ENCODE results near the gene RAB40B. TPM values are rescaled to one million over a fixed set of nuclear protein-coding genes. Genes with fewer than 3 reads are reported as not detected.

The RAB40B gene
- total RNA-seq, 3 donors from 2014 or later (not counting 1 experiment from before 2014, with no cell fraction given) = 3.7 to 7.3 (median 4.0) TPM

DNA sequence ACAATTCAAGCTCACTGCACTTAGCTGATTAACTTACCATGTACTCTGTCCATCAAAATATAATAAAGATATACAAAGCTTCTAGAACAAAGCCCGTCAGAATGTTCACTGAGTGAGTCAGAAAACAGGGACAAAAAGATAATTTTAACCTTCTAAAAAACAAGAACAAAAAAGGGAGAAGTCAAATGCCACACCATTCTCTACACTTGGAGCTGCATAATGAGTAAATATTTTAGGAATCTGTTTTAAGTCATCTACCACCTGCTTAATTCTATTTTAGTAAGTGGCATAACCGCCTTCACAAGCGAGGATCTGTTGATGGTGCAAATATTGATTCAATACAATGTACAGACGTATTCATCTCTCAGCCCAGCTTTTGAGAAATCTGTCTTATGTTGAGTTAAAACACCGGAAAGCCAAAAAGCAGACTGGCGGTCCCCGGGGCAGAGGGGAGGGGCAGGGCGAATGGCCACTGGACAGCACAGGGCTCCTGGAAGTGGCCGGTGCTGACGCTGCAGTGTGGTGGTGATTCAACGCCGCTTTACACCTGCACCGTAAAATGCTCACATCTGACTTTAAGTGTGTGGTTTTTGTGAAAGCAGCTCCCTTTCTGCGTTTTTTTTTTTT lies 20.1 kb downstream of the RAB40B start:
- ATAC-seq (peak in 2 of 3 donors; percentile 18 to 30), DNase-seq (no peak)
- H3K4me1 Mint-ChIP-seq = no peaks in the 10 kb centered on the region
- TF ChIP-seq, protein P1, sequence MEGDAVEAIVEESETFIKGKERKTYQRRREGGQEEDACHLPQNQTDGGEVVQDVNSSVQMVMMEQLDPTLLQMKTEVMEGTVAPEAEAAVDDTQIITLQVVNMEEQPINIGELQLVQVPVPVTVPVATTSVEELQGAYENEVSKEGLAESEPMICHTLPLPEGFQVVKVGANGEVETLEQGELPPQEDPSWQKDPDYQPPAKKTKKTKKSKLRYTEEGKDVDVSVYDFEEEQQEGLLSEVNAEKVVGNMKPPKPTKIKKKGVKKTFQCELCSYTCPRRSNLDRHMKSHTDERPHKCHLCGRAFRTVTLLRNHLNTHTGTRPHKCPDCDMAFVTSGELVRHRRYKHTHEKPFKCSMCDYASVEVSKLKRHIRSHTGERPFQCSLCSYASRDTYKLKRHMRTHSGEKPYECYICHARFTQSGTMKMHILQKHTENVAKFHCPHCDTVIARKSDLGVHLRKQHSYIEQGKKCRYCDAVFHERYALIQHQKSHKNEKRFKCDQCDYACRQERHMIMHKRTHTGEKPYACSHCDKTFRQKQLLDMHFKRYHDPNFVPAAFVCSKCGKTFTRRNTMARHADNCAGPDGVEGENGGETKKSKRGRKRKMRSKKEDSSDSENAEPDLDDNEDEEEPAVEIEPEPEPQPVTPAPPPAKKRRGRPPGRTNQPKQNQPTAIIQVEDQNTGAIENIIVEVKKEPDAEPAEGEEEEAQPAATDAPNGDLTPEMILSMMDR (IDR thresholded peaks at IDR 0.05) = no peak
- no peak overlapping the region for H3K27ac Mint-ChIP-seq
- H3K9me3 Mint-ChIP-seq = peaks cover 0 to 5% of the 10 kb centered on the region in 2 donors
- no peak overlapping the region for H3K4me3 Mint-ChIP-seq
- no peak overlapping the region for H3K4me3 ChIP-seq (ENCODE audit: low read length)
- H3K27me3 ChIP-seq (ENCODE audit: control insufficient read depth, insufficient read depth, low read length) = no peaks in the 10 kb centered on the region
- intact Hi-C loops (cut with micrococcal nuclease) = no loop called here
- no peaks in the 10 kb centered on the region for H3K27me3 Mint-ChIP-seq (ENCODE audit: low read depth in 2 of 2)
- no peaks in the 10 kb centered on the region for H3K36me3 ChIP-seq (ENCODE audit: control insufficient read depth, insufficient read depth, low read length)
- no peaks in the 10 kb centered on the region for H3K4me1 ChIP-seq (ENCODE audit: control insufficient read depth, insufficient read depth, low read length)
- 79% methylated on average over 13 of the region's 14 CpGs for WGBS (ENCODE audit: insufficient coverage)
- no peaks in the 10 kb centered on the region for H3K36me3 Mint-ChIP-seq
- H3K27ac ChIP-seq (ENCODE audit: low read length) = no peak overlapping the region
- peaks cover 5% of the 10 kb centered on the region for H3K9me3 ChIP-seq (ENCODE audit: control insufficient read depth, insufficient read depth, low read length)

DNA sequence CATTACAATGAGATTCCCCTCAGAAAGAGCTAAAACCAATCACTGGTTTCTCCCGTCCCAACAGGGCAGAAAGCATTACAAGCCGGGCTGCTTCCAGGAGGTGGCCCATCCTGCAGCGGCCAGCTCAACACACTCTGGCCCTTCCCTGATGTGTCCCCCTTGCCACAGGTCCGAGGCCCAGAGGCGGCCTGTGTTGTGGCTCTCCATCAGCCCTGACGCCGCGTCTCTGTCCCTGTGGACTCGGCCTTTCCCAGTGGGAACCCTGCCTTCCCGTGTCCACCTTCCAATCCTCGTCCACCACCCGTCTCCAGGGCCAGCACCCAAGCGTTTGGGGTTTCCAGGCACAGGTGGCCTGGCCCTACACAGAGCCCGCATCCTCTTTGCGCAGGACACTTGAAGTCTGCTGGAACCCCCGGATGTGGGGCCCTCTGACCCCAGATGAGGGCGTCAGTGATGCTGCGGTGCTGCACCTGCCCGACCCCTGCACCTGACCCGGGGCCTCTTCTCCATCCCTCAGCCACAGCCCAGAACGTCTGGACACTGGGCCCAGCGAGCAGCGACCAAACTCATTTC lies 21.1 kb downstream of the RAB40B start:
- no peak overlapping the region for H3K27ac ChIP-seq (ENCODE audit: low read length)
- intact Hi-C loops (cut with micrococcal nuclease) = no loop called here
- no peak for ATAC-seq
- TF ChIP-seq, protein P1 (IDR thresholded peaks at IDR 0.05) = no peak
- H3K9me3 ChIP-seq (ENCODE audit: control insufficient read depth, insufficient read depth, low read length) = peaks cover 5% of the 10 kb centered on the region
- peaks cover 0 to 5% of the 10 kb centered on the region in 2 donors for H3K9me3 Mint-ChIP-seq
- no peaks in the 10 kb centered on the region for H3K4me1 Mint-ChIP-seq
- no peak overlapping the region for H3K4me3 Mint-ChIP-seq
- 90% methylated on average over 23 of the region's 23 CpGs for WGBS (ENCODE audit: insufficient coverage)
- no peaks in the 10 kb centered on the region for H3K36me3 Mint-ChIP-seq
- no peaks in the 10 kb centered on the region for H3K36me3 ChIP-seq (ENCODE audit: control insufficient read depth, insufficient read depth, low read length)
- DNase-seq = no peak
- no peak overlapping the region for H3K4me3 ChIP-seq (ENCODE audit: low read length)
- no peaks in the 10 kb centered on the region for H3K27me3 Mint-ChIP-seq (ENCODE audit: low read depth in 2 of 2)
- H3K27me3 ChIP-seq (ENCODE audit: control insufficient read depth, insufficient read depth, low read length) = no peaks in the 10 kb centered on the region
- no peak overlapping the region for H3K27ac Mint-ChIP-seq
- no peaks in the 10 kb centered on the region for H3K4me1 ChIP-seq (ENCODE audit: control insufficient read depth, insufficient read depth, low read length)

DNA sequence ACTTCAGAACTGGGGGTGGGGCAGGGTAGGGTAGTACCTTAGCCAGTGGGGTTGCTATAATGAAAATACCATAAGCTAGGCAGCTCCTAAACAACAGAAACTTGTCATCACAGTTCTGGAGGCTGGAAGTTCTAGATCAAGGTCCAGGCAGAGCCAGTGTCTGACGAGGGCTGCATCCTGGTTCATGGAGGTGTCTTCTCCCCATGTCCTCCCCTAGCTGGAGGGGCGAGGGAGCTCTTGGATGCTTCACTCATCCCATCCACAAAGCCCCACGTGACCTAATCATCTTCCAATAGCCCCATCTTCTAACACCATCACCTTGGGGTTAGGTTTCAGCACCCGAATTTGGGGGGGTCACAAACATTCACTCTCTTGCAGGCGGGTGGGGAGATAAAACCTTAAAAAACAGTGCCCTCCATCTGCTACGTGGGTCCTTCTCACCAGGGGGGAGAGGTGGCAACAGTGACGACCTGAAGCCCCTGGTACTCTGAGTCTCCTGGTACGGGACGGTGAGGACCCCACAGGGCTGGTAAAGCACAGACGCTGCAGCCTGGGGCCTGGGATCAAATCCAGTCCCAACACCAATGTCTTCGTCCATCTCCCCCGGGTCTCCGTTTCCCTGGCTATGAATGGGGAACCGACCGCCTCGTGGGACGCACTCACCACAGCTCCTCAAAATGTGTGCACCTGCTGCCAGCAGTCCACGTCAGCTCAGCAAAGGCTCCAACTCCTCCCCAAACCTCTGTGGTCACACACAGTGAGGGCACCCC lies 22.8 kb downstream of the RAB40B start:
- intact Hi-C loops (cut with micrococcal nuclease) = no loop called here
- ATAC-seq (no peak), DNase-seq (no peak)
- Histone ChIP-seq H3K4me3 (ENCODE audit: low read length) (no peak overlapping the region), H3K36me3 (ENCODE audit: control insufficient read depth, insufficient read depth, low read length) (no peaks in the 10 kb centered on the region), H3K27me3 (ENCODE audit: control insufficient read depth, insufficient read depth, low read length) (no peaks in the 10 kb centered on the region), H3K9me3 (ENCODE audit: control insufficient read depth, insufficient read depth, low read length) (no peaks in the 10 kb centered on the region), H3K27ac (ENCODE audit: low read length) (no peak overlapping the region), H3K4me1 (ENCODE audit: control insufficient read depth, insufficient read depth, low read length) (no peaks in the 10 kb centered on the region)
- H3K27ac Mint-ChIP-seq = no peak overlapping the region
- no peaks in the 10 kb centered on the region for H3K36me3 Mint-ChIP-seq
- no peaks in the 10 kb centered on the region for H3K27me3 Mint-ChIP-seq (ENCODE audit: low read depth in 2 of 2)
- H3K4me1 Mint-ChIP-seq = peaks cover 0 to 13% of the 10 kb centered on the region in 2 donors
- no peak overlapping the region for H3K4me3 Mint-ChIP-seq
- WGBS (ENCODE audit: insufficient coverage) = 79% methylated on average over 18 of the region's 18 CpGs
- TF ChIP-seq, protein P1 (IDR thresholded peaks at IDR 0.05) = no peak
- no peaks in the 10 kb centered on the region for H3K9me3 Mint-ChIP-seq
